ENCODE measurements around the gene RNPEPL1. TPM values are rescaled to one million over a fixed set of nuclear protein-coding genes. Genes with fewer than 3 reads are reported as not detected.
"Not testable (repeated sequence)": the region's sequence is repeated elsewhere in the genome, so short reads cannot be mapped to it uniquely, and the experiment has no call there.

The RNPEPL1 gene
- total and polyA plus RNA-seq, 8 donors = 20.9 to 99.2 (median 27.8) TPM

- Histone ChIP-seq H3K27ac (no peak overlapping the region), H3K36me3 (peaks cover 0 to 66% of the 10 kb centered on the region in 2 donors), H3K9me3 (peaks cover 0 to 51% of the 10 kb centered on the region in 2 donors), H3K4me1 (no peaks in the 10 kb centered on the region), H3K27me3 (no peaks in the 10 kb centered on the region), H3K4me3 (no peak overlapping the region)
- intact Hi-C loops (cut with DNase I) = no loop called here
- no peak for TF ChIP-seq CTCF (IDR thresholded peaks at IDR 0.05)
- ATAC-seq = no peak
- DNase-seq = no peak
Measured at GRCh38 chr2:240529344-240529999, 38.8 kb upstream of the RNPEPL1 start.

GRCh38 chr2:240530181-240530580, 38.1 kb upstream of the RNPEPL1 start:
- Histone ChIP-seq H3K9me3 (peaks cover 0 to 44% of the 10 kb centered on the region in 2 donors), H3K36me3 (peaks cover 0 to 60% of the 10 kb centered on the region in 2 donors), H3K4me1 (no peaks in the 10 kb centered on the region), H3K27ac (no peak overlapping the region), H3K4me3 (no peak overlapping the region), H3K27me3 (no peaks in the 10 kb centered on the region)
- intact Hi-C loops (cut with DNase I) = no loop called here
- no peak for TF ChIP-seq CTCF (IDR thresholded peaks at IDR 0.05)
- DNase-seq = no peak
- ATAC-seq = no peak

GRCh38 chr2:240531038-240531437, 37.2 kb upstream of the RNPEPL1 start:
- no peak for ATAC-seq
- intact Hi-C loops (cut with DNase I) = no loop called here
- no peaks in the 10 kb centered on the region for H3K27me3 ChIP-seq
- no peak overlapping the region for H3K4me3 ChIP-seq
- no peaks in the 10 kb centered on the region for H3K4me1 ChIP-seq
- peaks cover 0 to 51% of the 10 kb centered on the region in 2 donors for H3K36me3 ChIP-seq
- H3K27ac ChIP-seq = no peak overlapping the region
- DNase-seq = no peak
- H3K9me3 ChIP-seq = peaks cover 0 to 36% of the 10 kb centered on the region in 2 donors
- no peak for TF ChIP-seq CTCF (IDR thresholded peaks at IDR 0.05)

GRCh38 chr2:240532031-240532775, 36.1 kb upstream of the RNPEPL1 start:
- no peaks in the 10 kb centered on the region for H3K27me3 ChIP-seq
- H3K27ac ChIP-seq = no peak overlapping the region
- no peak overlapping the region for H3K4me3 ChIP-seq
- ATAC-seq (no peak), DNase-seq (no peak)
- peaks cover 0 to 44% of the 10 kb centered on the region in 2 donors for H3K36me3 ChIP-seq
- peaks cover 0 to 30% of the 10 kb centered on the region in 2 donors for H3K9me3 ChIP-seq
- TF ChIP-seq CTCF (IDR thresholded peaks at IDR 0.05) = no peak
- no peaks in the 10 kb centered on the region for H3K4me1 ChIP-seq
- intact Hi-C loops (cut with DNase I) = no loop called here

- intact Hi-C loops (cut with DNase I) = no loop called here
- ATAC-seq = no peak
Measured at GRCh38 chr2:240538031-240538780, 30.1 kb upstream of the RNPEPL1 start.

GRCh38 chr2:240539101-240539500, 29.2 kb upstream of the RNPEPL1 start:
- H3K9me3 ChIP-seq; H3K4me3 ChIP-seq; H3K27ac ChIP-seq; H3K27me3 ChIP-seq; intact Hi-C loops (cut with DNase I); H3K4me1 ChIP-seq; DNase-seq; ATAC-seq: not testable (repeated sequence)
- H3K36me3 ChIP-seq = peaks cover 0 to 35% of the 10 kb centered on the region in 2 donors

More at GRCh38 chr2:240538031-240538780, 30.1 kb upstream of the RNPEPL1 start:
- Histone ChIP-seq H3K9me3 (peaks cover 0 to 2% of the 10 kb centered on the region in 2 donors), H3K4me3 (no peak overlapping the region), H3K36me3 (peaks cover 0 to 35% of the 10 kb centered on the region in 2 donors), H3K27me3 (no peaks in the 10 kb centered on the region), H3K4me1 (no peaks in the 10 kb centered on the region), H3K27ac (no peak overlapping the region)
- no peak for DNase-seq
- no peak for TF ChIP-seq CTCF (IDR thresholded peaks at IDR 0.05)
